Psoas muscle (tissue), 8 donors: ENCODE results near the gene CALB2. TPM values are rescaled to one million over a fixed set of nuclear protein-coding genes. Genes with fewer than 3 reads are reported as not detected.

ENCODE experiments used
- ATAC-seq, 4 donors: fragments of 200-7000 bp; cut with Tn5 transposase; one replicate each; pipeline ENCODE4 v1.9.1; 2020; ENCODE audit warnings: moderate library complexity in 3 of 4, mild to moderate bottlenecking in 2 of 4
- DNase-seq, 2 donors: peaks; one replicate each; pipeline ENCODE4 v3.0.0-alpha.2; 2020
- H3K27ac ChIP-seq: fragments of 200-600 bp; one replicate; pipeline ENCODE4 v1.8.0; 2022
- H3K27me3 ChIP-seq, 3 donors: fragments of 200-600 bp in 1 of 3; one replicate each; pipeline versions ENCODE4 v1.6.1 to v1.8.0; 2013 to 2022; ENCODE audit warnings: low read length in 2 of 3, mild to moderate bottlenecking in 2 of 3, moderate library complexity in 1 of 3; ENCODE audit not compliant: insufficient read depth in 3 of 3
- H3K36me3 ChIP-seq, 2 donors: fragments of 200-600 bp in 1 of 2; one replicate each; pipeline versions ENCODE4 v1.6.1 to v1.8.0; 2013 to 2022; ENCODE audit warnings: low read depth in 1 of 2, mild to moderate bottlenecking in 1 of 2, moderate library complexity in 1 of 2; ENCODE audit not compliant: insufficient read depth in 1 of 2
- H3K4me1 ChIP-seq: fragments of 200-600 bp; one replicate; pipeline ENCODE4 v1.8.0; 2022
- H3K4me3 ChIP-seq: fragments of 200-600 bp; one replicate; pipeline ENCODE4 v1.8.0; 2022; ENCODE audit warnings: mild to moderate bottlenecking
- H3K9me3 ChIP-seq: fragments of 200-600 bp; one replicate; pipeline ENCODE4 v1.8.0; 2022
- WGBS, 3 donors: extraction: QIAGEN DNeasy Blood & Tissue Kit; methylation state at CpG; one replicate each; pipeline versions ENCODE4 v1.1.6 to v1.1.7; 2013; 5-methylcytosine and 5-hydroxymethylcytosine counted together
- intact Hi-C, 2 donors: fragments of 100-400 bp; cut with DNase I; formaldehyde crosslinking; loops; one replicate each; pipeline versions ENCODE4 v1.11.0 to v1.14.2; 2022
- polyA plus RNA-seq, 3 donors: library from polyadenylated mRNA; stranded (reverse); fragments of 200-250 nt; gene quantifications; one replicate each; pipeline ENCODE4 v1.2.3, GENCODE V29; 2013
- total RNA-seq, 4 donors: library from RNA; stranded (reverse); fragmentation: NEBNext Ultra II Directional in 2 of 4; extraction: Animal tissue kit (Norgen Biotek cat#: 25700) in 2 of 4; gene quantifications; one replicate each; pipeline versions ENCODE4 v1.2.1 to v1.2.4, GENCODE V29; 2021 to 2023
- TF ChIP-seq, protein P1 (sequence below): fragments of 200-600 bp; IDR thresholded peaks from one replicate; pipeline ENCODE4 v1.8.0; 2022; ENCODE audit warnings: antibody characterized with exemption
- donor health status: healthy with polysubstance abuse.
- donor health status: DM: no; HTN: no; CAD: no; lungs with moderate emphysema.
- donor health status: Bipolar disorder and iron deficiency.
- donor health status: healthy.
- donor health status: DM: yes; HTN: yes; CAD: no.
- donor health status: DM: no; HTN: no; CAD: no.
- donor health status: DM: no; HTN: no; CAD: no.
- donor health status: DM: yes; HTN: yes; CAD: no.

Gene CALB2
- total and polyA plus RNA-seq, 7 donors: 0.16 to 0.61 (median 0.50) TPM; not detected in 2

DNA sequence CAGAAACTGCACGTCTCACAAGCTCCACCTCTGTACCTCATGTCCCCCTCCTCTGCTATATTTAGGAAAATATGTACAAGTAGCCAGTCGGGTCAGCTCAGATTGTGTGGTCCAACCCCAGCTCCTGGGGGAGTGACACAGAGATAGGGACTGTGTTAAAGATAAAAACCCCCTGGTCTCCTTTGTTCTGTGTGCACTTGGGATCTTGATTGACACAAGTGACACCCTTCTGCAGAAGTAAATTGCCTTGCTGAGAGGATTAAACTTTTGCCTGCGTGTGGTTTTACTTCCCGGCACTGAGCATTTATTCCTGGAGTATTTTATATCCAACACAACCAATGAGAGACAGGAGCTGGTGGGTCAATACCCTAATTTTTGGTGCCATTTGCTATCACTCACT, 45.8 kb downstream of the CALB2 start:
- H3K27me3 ChIP-seq: peaks cover 0 to 9% (median 1%) of the 10 kb centered on the region in 3 donors
- no peak overlapping the region for H3K27ac ChIP-seq
- H3K9me3 ChIP-seq: no peaks in the 10 kb centered on the region
- H3K36me3 ChIP-seq: no peaks in the 10 kb centered on the region
- TF ChIP-seq, protein P1, sequence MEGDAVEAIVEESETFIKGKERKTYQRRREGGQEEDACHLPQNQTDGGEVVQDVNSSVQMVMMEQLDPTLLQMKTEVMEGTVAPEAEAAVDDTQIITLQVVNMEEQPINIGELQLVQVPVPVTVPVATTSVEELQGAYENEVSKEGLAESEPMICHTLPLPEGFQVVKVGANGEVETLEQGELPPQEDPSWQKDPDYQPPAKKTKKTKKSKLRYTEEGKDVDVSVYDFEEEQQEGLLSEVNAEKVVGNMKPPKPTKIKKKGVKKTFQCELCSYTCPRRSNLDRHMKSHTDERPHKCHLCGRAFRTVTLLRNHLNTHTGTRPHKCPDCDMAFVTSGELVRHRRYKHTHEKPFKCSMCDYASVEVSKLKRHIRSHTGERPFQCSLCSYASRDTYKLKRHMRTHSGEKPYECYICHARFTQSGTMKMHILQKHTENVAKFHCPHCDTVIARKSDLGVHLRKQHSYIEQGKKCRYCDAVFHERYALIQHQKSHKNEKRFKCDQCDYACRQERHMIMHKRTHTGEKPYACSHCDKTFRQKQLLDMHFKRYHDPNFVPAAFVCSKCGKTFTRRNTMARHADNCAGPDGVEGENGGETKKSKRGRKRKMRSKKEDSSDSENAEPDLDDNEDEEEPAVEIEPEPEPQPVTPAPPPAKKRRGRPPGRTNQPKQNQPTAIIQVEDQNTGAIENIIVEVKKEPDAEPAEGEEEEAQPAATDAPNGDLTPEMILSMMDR: no peak
- ATAC-seq (no peak), DNase-seq (no peak)
- no peaks in the 10 kb centered on the region for H3K4me1 ChIP-seq
- 71 to 72% (median 71%) methylated on average over 4 of the region's 4 CpGs for WGBS, 3 donors
- H3K4me3 ChIP-seq: no peak overlapping the region
- intact Hi-C loops: no loop called here

DNA sequence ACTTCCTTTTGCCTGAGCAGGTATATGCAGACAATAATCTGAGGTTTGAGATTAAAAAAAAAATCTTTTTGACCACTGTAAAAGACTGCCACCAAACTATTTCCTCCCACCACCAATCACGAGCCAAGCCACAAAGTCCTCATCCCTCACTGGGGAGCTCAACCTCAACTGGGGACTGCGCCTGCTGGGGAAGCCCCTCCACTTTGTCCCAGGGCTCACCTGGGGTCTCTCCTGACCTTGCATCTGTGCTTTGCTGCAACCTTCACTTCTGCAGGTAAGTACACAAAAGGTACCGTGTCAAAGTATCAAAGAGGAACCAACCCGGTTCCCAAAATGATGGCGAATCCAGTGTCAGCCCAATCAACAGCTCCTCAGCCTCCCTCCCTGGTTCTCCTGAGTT, 47.8 kb downstream of the CALB2 start:
- WGBS, 3 donors: 83 to 90% (median 88%) methylated on average over 5 of the region's 5 CpGs

DNA sequence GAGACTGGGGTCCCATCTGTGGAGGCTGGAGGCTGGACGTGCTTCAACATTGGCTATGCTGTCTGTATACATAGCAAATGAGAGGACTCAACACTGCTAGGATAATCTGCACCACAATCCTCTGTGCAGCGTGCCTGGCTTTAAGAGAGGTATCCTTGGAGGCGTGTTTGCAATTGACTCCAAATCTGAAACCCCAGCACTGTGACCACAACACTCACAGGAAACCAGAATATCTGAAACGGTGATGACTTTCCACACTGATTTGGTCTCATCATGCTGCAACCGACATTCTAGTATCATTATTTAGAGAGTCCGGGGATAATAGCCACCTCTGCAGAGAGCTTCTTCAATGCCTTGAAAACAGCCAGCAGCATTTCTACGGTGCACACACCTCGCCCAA, 48.2 kb downstream of the CALB2 start:
- peaks cover 0 to 9% (median 1%) of the 10 kb centered on the region in 3 donors for H3K27me3 ChIP-seq
- WGBS, 3 donors: 57 to 67% (median 62%) methylated on average over 8 of the region's 8 CpGs
- intact Hi-C loops: no loop called here

More for the DNA sequence above, 47.8 kb downstream of the CALB2 start:
- Histone ChIP-seq H3K27me3 (peaks cover 0 to 9% (median 1%) of the 10 kb centered on the region in 3 donors), H3K9me3 (no peaks in the 10 kb centered on the region), H3K4me3 (no peak overlapping the region), H3K27ac (no peak overlapping the region), H3K4me1 (no peaks in the 10 kb centered on the region), H3K36me3 (no peaks in the 10 kb centered on the region)
- DNase-seq (no peak), ATAC-seq (no peak)
- TF ChIP-seq, protein P1: no peak
- intact Hi-C loops: no loop called here

DNA sequence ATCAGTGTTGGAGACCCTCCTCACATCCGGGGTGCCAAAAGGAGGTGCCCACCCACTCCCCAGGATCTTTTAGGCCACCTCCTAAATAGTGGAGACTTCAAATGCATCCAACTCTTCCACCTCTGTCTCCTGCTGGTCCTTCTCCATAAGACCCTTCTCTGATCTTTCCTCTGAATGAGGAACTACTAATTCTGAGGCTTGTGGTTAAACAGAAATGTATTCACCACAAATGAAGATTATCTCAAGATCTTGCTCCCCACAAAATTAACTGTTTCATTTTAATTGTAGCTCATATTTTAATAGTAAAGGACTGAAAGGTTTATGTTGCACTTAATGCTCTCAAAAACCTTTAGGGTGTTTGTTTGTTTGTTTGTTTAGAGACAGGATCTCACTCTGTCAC, 49.2 kb downstream of the CALB2 start:
- Histone ChIP-seq H3K4me1 (no peaks in the 10 kb centered on the region), H3K9me3 (no peaks in the 10 kb centered on the region), H3K36me3 (no peaks in the 10 kb centered on the region), H3K4me3 (no peak overlapping the region), H3K27ac (no peak overlapping the region), H3K27me3 (peaks cover 0 to 7% (median 1%) of the 10 kb centered on the region in 3 donors)
- intact Hi-C loops: no loop called here
- DNase-seq (no peak), ATAC-seq (no peak)
- WGBS, 3 donors: 71 to 83% (median 71%) methylated on average over 1 of the region's 1 CpG
- TF ChIP-seq, protein P1: no peak

More for the DNA sequence above, 48.2 kb downstream of the CALB2 start:
- Histone ChIP-seq H3K4me1 (no peaks in the 10 kb centered on the region), H3K36me3 (no peaks in the 10 kb centered on the region), H3K27ac (no peak overlapping the region), H3K4me3 (no peak overlapping the region), H3K9me3 (no peaks in the 10 kb centered on the region)
- TF ChIP-seq, protein P1: no peak
- DNase-seq (no peak), ATAC-seq (no peak)

DNA sequence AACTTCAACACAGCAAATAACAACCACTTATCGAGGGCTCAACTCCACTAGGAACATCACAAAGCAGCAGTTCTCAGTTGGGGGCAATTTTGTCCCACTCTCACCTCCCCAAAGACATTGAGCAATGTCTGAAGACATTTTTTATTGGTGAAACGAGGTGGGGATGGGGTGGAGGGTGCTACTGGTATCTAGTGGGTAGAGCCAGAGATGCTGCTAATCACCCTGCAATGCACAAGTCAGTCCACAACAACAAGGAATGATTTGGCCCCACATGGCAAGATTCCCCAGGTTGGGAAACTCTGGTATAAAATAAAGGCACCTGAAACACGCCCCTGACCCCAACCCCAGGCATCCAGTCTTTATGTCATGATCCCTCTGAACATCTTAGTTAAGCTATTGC, 50.0 kb downstream of the CALB2 start:
- 40 to 44% (median 41%) methylated on average over 3 of the region's 3 CpGs for WGBS, 3 donors
- H3K27me3 ChIP-seq: peaks cover 0 to 7% (median 0%) of the 10 kb centered on the region in 3 donors
- H3K9me3 ChIP-seq: no peaks in the 10 kb centered on the region
- H3K36me3 ChIP-seq: no peaks in the 10 kb centered on the region
- no peak for ATAC-seq
- DNase-seq: no peak
- H3K4me1 ChIP-seq: no peaks in the 10 kb centered on the region
- intact Hi-C loops: no loop called here
- H3K27ac ChIP-seq: no peak overlapping the region
- H3K4me3 ChIP-seq: no peak overlapping the region
- TF ChIP-seq, protein P1: no peak
